Stimulated activated CD4-positive, alpha-beta T cell treated with anti-CD3 and anti-CD28 coated beads, TNF-alpha, amount 100 ng/mL, for 24 hours (primary cell): ENCODE measurements around the gene RNGTT.
"Not testable (repeated sequence)": the region's sequence is repeated elsewhere in the genome, so short reads cannot be mapped to it uniquely, and the experiment has no call there.

Experiments used
- DNase-seq, 3 experiments: peaks; one replicate each; pipeline ENCODE4 v3.0.0-alpha.2; 2020; ENCODE audit warnings: low read depth in 3 of 3

Gene RNGTT

DNA sequence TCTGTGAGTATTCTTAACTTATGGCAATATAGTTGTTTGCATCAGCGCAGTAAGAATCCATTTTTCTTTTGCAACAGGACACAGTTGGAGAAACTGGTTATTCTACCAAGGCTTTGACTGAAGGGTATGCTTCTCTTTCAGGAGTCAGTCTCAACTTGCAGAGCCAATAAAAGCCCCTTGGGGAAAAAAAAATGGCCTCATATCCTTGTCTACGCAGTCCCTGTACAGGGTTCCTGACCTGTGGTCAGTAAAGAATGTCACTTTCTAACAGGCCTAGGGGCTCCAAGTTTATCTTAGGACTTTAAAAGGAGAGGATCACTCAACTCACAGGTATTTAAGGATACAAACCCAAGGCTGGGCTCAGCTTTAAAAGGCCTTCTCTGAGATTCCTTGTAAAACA lies 6.9 kb upstream of the RNGTT start:
- DNase-seq, result no peak

DNA sequence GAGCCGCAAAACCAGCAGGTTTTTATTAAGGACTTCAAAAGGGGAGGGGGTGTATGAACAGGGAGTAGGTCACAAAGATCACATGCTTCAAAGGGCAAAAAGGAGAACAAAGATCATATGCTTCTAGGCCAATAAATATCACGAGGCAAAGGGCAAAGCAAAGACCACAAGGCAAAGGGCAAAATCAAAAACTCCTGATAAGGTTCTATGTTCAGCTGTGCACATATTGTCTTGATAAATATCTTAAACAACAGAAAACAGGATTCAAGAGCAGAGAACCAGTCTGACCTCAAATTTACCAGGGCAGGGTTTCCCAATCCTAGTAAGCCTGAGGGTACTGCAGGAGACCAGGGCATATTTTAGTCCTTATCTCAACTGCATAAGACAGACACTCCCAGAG lies 5.8 kb upstream of the RNGTT start:
- DNase-seq, result not testable (repeated sequence)

DNA sequence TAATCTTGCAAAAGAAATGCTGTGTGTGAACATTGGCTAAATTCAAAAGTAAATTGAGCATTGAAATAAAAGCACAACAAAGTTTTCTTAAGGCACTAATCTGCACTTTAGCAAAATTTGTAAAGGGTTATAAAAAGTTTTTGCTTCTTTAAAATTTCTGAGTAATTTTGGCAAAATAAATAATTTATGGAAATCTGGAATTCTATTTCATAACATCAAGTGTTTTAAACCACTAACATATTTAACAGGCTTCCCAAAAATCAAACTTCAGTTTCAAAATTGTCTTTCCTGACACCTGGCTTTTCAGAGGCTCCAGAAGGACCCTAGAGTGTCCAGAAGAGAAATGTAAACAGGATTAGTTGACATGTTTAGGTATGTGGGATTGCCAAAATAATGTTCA lies 4.5 kb upstream of the RNGTT start:
- DNase-seq, result no peak

DNA sequence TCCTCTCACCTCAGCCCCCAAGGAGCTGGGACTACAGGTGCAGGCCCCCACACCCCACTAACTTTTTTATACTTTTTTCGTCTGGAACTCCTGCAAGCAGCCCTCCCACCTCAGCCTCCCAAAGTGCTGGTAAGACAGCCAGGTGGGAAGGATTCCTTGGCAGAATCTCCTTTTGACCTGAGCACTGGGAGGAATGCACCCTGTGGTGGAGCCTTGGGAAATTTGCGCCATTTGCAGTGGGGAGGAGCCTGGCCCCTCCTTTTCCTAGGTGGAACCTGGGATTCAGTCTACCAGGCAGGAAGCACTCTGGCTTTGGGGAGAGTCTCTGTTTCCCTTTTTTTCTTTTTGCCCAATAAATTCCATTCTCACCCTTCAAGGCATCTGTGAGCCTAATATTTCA lies 2.3 kb upstream of the RNGTT start:
- DNase-seq, result no peak

DNA sequence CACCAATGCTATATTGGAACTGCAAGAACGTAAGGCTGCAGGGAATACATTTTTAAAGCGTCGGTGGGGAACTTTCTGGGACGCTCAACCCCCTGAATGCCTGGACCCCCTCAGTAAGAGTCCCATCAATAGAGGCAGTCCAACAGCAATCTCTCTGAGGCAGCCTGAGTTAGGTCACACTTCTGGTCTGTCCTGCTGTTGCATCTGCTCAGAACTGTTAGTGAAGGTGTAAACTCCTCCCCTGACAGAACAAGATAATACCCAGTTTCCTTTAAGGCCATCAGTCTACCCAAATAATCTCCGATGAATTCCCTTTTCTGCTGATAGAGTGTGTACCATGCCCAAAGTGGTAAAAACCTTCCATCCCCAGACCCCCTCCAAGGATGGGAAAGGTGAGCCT lies 1.1 kb upstream of the RNGTT start:
- DNase-seq, result no peak

DNA sequence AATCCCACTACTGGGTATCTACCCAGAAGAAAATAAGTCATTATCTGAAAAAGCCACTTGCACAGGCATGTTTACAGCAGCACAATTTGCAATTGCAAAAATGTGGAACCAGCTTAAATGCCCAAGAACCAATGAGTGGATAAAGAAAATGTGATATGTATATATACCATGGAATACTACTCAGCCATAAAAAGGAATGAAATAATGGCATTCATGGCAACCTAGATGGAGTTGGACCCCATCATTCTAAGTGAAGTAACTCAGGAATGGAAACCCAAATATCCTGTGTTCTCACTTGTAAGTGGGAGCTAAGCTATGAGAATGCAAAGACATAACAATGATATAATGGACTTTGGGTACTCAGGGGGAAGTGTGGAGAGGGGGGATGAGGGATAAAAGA lies 4.6 kb downstream of the RNGTT start:
- DNase-seq, result no peak

DNA sequence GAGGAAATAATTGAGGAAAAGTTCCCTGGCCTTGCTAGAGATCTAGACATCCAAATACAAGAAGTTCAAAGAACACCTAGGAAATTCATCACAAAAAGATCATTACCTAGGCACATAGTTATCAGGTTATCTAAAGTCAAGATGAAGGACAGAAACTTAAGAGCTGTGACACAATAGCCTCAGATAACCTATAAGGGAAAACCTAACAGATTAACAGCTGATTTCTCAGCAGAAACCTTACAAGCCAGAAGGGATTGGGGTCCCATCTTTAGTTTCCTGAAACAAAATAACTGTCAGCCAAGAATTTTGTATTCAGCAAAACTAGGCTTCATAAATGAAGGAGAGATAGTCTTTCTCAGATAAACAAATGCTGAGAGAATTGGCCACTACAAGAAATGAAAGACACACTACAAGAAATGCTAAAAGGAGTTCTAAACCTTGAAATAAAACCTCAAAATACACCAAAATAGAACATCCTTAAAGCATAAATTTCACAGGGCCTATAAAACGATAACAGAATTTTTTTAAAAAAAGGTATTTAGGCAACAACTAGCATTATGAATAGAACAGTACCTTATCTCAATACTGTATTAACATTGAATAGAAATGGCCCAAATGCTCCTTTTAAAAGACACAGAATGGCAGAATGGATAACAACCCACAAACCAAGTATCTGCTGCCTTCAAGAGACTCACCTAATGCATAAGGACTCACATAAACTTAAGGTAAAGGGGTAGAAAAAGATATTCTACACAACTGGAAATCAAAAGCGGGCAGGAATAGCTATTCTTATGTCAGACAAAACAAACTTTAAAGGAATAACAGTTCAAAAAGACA lies 9.7 kb downstream of the RNGTT start:
- no peak for DNase-seq

DNA sequence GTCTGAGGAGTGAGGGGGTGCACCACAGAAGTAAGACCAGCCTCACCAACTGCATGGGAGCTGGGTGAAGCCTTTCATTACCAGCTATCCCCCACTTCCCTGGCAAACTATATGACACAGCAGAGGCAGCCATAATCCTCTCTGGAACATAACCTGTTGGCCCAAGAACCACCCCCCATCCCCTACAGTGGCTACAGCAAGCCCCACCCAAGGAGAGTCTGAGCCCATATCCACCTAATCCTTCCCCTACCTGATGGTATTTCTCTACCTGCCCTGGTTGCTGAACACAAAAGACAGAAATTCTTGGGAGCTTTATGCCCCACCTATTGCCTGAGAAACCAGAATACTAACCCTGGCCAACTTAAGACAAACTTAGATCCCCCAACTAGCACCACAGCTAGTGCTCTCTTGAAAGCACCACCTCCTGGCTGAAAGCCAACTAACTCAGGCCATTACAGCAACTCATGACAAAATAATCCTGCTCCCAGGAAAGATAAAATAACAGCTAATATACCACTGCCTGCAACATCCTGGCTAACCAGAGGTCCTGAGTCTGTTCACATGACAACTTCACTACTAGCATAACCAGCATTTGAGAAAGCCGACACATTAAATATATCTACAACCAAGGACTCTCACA lies 11.2 kb downstream of the RNGTT start:
- DNase-seq, result no peak

DNA sequence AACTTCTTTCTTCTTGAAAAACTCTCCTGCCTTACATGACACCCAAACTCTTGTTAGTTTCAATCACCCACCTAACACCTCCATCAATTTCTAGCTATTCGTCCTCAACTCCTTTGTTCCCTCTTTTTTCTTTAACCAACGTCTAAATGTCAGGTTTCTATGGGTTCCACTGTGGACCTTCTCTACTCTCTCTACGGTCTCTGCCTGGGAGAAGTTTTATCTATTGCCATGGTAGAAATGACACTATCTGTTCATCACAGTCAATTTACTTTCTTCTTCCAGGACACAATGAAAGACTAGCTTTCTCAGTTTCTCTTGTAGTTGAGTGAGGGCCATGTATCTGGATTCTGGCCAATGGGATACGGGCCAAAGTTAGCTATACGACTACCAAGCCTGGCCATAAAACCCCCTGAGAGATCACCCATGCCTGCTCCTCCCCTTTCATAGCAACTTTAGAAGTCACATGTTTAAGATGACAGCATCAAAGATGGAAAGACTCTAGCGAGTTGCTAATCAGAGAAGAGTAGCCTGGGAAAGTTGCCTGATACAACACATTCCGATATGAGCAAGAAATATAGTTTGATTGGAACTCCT lies 17.9 kb downstream of the RNGTT start:
- no peak for DNase-seq

DNA sequence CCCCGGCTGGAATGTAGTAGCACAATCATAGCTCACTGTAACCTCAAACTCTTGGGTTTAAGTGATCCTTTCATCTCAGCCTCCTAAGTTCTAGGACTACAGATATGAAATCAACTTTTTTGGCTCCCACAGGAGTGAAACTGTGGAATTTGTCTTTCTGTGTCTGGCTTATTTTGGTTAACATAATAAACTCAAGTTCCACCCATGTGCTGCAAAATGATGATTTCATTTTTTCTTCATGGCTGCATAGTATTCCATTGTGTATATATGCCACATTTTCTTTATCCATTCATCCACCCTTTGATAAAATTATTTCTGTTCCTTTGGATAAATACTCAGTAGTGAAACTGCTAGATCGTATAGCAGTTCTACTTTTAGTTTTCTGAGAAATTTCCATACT lies 29.9 kb downstream of the RNGTT start:
- no peak for DNase-seq

DNA sequence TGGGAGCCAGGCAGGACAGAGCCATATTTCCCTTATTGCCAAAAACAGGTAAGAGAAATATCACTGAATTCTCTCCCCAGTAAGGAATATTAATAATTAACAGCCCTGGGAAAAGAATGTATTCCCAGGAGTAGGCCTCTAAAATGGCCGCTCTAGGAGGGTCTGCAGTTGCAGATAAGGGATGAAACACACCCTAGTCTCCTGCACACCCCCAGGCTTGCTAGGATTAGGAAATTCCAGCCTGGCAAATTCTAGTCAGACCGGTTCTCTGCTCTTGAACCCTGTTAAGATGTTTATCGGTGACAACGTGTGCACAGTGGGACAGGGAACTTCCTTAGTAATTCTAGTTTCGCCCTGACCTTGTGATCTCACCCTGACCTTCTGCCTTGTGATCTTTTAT lies 31.4 kb downstream of the RNGTT start:
- not testable (repeated sequence) for DNase-seq

DNA sequence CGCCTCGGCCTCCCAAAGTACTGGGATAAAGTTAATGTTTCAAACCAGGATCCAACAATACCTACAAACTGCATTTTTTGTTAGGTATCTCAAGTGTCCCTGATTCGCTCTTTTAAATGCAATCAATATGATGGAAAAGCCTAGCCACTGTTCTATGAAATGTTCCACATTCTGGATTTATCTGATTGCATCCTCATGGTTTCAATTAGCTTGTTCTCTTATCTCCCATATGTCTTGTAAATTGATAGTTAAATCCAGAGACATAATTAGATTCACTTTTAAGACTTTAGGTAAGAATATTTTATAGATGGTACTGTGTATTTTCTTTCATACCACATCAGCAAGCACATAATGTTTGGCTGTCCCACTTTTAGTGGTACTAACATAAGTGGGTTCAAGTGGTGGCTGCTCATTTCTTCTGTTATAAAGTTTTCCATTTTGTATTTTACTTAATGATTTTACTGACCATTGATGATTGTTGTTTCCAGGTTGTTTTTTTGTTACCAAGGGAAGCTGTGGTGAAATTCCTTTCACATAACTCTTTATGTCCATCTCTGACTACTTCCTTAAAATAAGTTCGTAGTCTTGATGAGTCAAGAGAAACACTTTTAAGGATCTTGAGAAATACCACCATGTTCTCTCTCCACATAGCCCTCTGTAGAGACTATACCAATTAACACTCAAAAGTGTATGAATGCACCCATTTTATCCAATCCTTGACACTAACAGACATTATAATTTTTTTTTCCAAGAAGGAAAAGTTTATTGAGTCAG lies 40.5 kb downstream of the RNGTT start:
- DNase-seq, result no peak

DNA sequence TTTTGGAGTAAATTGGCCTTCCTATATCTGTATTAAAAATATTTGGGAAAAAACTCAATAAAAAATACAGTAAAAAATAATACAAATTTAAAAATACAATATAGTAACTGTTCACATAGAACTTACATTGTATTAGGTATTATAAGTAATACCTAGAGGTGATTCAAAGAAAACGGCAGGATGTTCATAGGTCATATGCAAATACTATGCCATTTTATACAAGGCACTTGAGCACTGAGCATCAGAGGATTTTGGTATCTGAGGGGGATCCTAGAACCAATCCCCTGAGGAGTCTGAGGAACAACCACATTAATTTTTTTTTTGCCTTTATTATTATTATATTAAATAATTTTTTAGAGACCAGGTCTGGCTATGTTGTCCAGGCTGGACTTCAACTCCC lies 41.7 kb downstream of the RNGTT start:
- DNase-seq, result no peak

DNA sequence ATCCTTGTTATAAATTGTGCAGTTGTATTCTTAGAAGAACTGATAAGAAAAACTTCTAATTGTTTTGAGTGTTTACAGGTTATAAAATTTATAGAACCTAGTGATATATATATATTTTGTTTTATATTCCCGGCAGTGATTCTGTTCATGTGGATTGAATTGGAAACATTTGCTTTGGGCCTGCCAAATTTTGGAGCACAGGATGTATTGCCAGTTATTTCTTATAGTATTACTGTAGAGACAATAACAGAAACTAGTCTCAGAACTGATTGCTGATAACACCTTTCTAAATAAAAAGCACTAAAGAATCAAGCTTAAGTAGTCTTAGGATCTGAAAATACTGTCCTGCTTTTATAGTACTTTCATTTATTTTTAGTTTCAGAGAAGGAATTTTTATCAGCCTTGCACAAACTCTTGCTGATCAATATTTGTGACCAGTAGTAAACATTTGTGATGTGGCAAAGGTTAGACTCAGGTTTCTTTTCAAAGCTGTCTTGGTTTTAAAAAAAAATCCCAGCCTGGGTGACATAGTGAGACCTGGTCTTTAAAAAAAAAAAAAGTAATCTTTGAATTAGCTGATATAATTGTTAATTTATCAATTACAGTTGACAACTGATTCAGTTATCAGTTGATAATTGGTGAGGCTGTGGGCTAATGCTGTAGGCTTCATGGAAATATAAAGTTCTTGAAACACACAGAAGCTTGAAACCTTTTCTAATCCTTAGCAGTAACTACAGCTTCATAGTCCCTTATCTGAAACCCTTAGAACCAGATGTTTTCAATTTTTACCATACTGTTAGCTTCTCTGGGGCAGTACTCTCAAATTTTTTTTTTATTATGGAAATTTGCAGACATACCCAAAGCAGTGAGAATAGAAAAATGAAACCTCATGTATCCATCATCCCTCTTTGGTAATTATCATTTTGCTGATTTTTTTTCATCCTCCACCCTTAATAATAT lies 42.4 kb downstream of the RNGTT start:
- no peak for DNase-seq

DNA sequence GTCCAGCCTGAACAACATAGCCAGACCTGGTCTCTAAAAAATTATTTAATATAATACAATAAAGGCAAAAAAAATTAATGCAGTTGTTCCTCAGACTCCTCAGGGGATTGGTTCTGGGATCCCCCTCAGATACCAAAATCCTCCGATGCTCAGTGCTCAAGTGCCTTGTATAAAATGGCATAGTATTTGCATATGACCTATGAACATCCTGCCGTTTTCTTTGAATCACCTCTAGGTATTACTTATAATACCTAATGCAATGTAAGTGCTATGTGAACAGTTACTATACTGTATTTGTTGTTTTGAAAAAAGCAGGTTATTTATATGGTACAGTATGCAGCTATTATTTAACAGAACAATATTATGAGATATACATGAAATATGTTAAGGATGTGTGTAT lies 43.3 kb downstream of the RNGTT start:
- DNase-seq, result no peak

DNA sequence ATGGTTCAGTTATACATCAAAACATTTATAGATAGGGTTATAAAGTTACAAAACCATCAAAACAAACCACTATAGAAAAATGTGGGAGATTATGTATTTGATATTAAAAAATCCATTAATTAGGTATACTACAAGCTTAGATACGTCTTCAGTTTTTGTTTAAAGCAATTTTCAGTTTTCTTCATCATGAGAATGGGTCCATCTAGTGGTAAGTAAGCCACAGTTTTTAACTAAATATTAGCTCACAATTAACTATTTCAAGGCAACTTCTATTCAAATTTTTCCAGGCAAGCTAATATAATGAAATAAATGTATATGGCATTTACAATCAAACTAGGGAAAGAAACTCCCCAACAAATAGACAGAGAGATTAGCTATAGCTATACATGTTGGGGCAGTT lies 44.4 kb downstream of the RNGTT start:
- no peak for DNase-seq

DNA sequence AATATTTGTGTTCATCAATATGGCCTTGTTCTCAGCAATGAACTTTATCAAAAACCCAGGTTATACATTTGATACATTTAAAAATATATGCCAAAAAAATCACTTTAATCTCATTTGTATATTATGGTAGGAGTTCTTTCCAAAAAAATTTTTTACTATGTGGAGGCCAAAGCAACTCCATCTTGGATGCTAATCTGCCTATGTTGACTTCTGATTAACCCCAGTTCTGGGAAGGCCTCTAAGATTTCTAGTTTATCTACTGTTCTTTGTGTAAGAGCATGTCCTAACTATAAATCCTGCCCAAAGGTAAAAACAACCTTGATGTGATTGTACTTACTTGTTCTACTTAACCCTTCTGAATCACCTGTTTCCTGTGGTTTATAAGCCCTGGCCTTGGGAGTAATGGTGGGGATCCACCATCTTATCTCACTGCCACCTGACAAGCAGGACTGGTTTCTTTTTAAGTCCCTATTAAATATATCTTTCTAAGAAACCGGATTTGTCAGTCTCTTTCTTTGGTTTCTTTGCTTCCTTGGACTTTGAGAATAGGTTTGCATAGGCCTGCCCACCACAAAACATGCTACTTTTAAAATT lies 46.7 kb downstream of the RNGTT start:
- DNase-seq, result no peak

DNA sequence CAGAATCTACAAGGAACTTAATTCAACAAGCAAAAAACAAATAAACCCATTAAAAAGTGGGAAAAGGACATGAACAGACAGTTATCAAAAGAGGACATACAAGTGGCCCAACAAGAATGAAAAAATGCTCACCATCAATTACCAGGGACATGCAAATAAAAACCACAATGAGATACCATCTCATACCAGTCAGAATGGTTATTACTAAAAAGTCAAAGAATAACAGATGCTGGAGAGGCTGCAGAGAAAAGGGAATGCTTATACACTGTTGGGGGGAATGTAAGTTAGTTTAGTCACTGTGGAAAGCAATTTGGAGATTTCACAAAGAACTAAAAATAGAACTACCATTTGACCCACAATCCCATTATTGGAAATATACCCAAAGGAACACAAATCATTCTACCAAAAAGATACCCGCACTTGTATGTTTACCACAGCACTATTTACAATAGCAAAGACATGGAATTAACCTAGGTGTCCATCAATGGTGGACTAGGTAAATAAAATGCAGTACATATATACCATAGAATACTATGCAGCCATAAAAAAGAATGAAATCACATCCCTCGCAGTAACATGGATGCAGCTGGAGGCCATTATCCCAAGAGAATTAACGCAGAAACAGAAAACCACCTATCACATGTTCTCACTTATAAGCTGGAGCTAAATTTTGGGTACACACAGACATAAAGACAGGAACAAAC lies 48.4 kb downstream of the RNGTT start:
- DNase-seq, result no peak

DNA sequence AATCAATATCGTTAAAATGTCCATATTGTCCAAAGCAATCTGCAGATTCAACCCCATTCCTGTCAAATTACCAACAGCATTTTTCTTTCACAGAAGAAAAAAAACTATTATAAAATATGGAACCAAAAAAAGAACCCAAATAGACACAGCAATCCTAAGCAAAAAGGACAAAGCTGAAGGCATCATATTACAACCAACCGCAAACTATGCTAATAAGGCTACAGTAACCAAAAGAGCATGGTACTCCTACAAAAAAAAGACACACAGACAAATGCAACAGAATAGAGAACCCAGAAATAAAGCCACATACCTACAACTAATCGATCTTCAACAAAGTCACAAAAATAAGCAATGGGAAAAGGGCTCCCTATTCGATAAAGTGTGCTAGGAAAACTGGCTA lies 49.2 kb downstream of the RNGTT start:
- DNase-seq, result no peak

DNA sequence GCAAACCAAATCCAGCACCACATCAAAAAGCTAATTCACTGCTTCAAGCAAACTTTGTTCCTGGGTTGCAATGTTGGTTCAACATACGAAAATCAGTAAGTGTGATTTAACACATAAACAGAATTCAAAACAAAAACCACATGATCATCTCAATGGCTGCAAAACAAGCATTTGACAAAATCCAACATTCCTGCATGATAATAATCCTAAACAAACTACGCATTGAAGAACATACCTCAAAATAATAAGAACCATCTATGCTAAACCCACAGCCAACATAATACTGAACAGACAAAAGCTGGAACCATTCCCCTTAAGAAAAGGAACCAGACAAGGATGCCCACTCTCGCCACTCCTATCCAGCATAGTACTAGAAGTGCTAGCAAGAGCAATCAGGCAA lies 49.9 kb downstream of the RNGTT start:
- no peak for DNase-seq
